Suprapubic skin (tissue), 4 donors: ENCODE measurements around the gene USP5. TPM values are rescaled to one million over a fixed set of nuclear protein-coding genes. Genes with fewer than 3 reads are reported as not detected.

Source experiments
- DNase-seq, 2 donors: peaks; one replicate each; pipeline ENCODE4 v3.0.0-alpha.2; 2019; ENCODE audit warnings: low spot score in 2 of 2
- H3K27ac ChIP-seq: fragments of 200-600 bp; sonication (generic); one replicate; pipeline ENCODE4 v1.5.1; 2019
- H3K27me3 ChIP-seq: fragments of 200-600 bp; sonication (generic); one replicate; pipeline ENCODE4 v1.5.1; 2019
- H3K36me3 ChIP-seq: fragments of 200-600 bp; sonication (generic); one replicate; pipeline ENCODE4 v1.5.1; 2019
- H3K4me1 ChIP-seq: fragments of 200-600 bp; sonication (generic); one replicate; pipeline ENCODE4 v1.5.1; 2019
- H3K4me3 ChIP-seq: fragments of 200-600 bp; sonication (generic); one replicate; pipeline ENCODE4 v1.5.1; 2019; ENCODE audit warnings: mild to moderate bottlenecking
- H3K9me3 ChIP-seq: fragments of 200-600 bp; sonication (generic); one replicate; pipeline ENCODE4 v1.5.1; 2019
- CTCF ChIP-seq, 2 donors: fragments of 200-600 bp in 1 of 2; fragments of 450-650 bp in 1 of 2; sonication (generic) in 1 of 2; IDR thresholded peaks; one replicate each; pipeline ENCODE4 v1.5.1; 2016 to 2019; ENCODE audit warnings: antibody characterized with exemption in 2 of 2, mild to moderate bottlenecking in 1 of 2, moderate library complexity in 1 of 2
- EP300 ChIP-seq: sonication (generic); formaldehyde crosslinking; IDR thresholded peaks from one replicate; pipeline ENCODE4 v1.6.1; 2017; ENCODE audit warnings: antibody characterized with exemption
- POLR2A ChIP-seq, 2 donors: fragments of 450-650 bp; IDR thresholded peaks; one replicate each; pipeline ENCODE4 v1.6.1; 2017; ENCODE audit warnings: antibody characterized with exemption in 2 of 2, mild to moderate bottlenecking in 2 of 2, moderate library complexity in 2 of 2
- POLR2AphosphoS5 ChIP-seq, 3 donors: sonication (generic); formaldehyde crosslinking; IDR thresholded peaks; one replicate each; pipeline ENCODE4 v1.6.1; 2017; ENCODE audit warnings: antibody characterized with exemption in 3 of 3
- WGBS: methylation state at CpG from one replicate; pipeline ENCODE4 v1.1.5; 2018; 5-methylcytosine and 5-hydroxymethylcytosine counted together
- total RNA-seq, 4 donors: library from RNA; depleted of rRNA; stranded (reverse); fragments of >200 nt; gene quantifications; one replicate each; pipeline ENCODE4 v1.1.0, GENCODE V29; 2016

USP5 gene
- total RNA-seq, 4 donors from 2014 or later, result 54.7 to 71.8 (median 68.9) TPM

GRCh38 chr12:6914246-6914946 is 62.4 kb downstream of the USP5 start, which contains the start of gene ENO2:
Gene ENO2 (plus strand): TSS chr12:6914580. CDS start chr12:6915833, 1,253 bp downstream.
- under 1% methylated on average over 29 of the region's 68 CpGs for WGBS
- Histone ChIP-seq H3K36me3 (no peaks in the 10 kb centered on the region), H3K4me1 (peaks cover 20% of the 10 kb centered on the region), H3K9me3 (no peaks in the 10 kb centered on the region), H3K27ac (peak within 1 kb of the TSS; percentile 77), H3K27me3 (no peaks in the 10 kb centered on the region), H3K4me3 (peak within 1 kb of the TSS; percentile 76)
- DNase-seq, result peak in 1 of 2 donors; percentile 89
- TF ChIP-seq POLR2AphosphoS5 (IDR thresholded peaks at IDR 0.05), result no peak
- TF ChIP-seq POLR2A (IDR thresholded peaks at IDR 0.05), result no peak
- no peak for TF ChIP-seq CTCF (IDR thresholded peaks at IDR 0.05)
- no peak for TF ChIP-seq EP300

GRCh38 chr12:6914947-6915788 is 63.2 kb downstream of the USP5 start:
- H3K4me3 ChIP-seq, result peak overlapping the region; percentile 76
- H3K4me1 ChIP-seq, result peaks cover 20% of the 10 kb centered on the region
- H3K9me3 ChIP-seq, result no peaks in the 10 kb centered on the region
- DNase-seq, result no peak
- no peaks in the 10 kb centered on the region for H3K27me3 ChIP-seq
- H3K27ac ChIP-seq, result peak overlapping the region; percentile 77
- TF ChIP-seq EP300 (no peak), CTCF (IDR thresholded peaks at IDR 0.05) (no peak), POLR2AphosphoS5 (IDR thresholded peaks at IDR 0.05) (no peak), POLR2A (IDR thresholded peaks at IDR 0.05) (no peak)
- WGBS, result 8% methylated on average over 26 of the region's 29 CpGs
- no peaks in the 10 kb centered on the region for H3K36me3 ChIP-seq

GRCh38 chr12:6915789-6916285 is 63.9 kb downstream of the USP5 start:
- Histone ChIP-seq H3K27me3 (no peaks in the 10 kb centered on the region), H3K27ac (no peak overlapping the region), H3K4me3 (no peak overlapping the region), H3K4me1 (peaks cover 20% of the 10 kb centered on the region), H3K36me3 (no peaks in the 10 kb centered on the region), H3K9me3 (no peaks in the 10 kb centered on the region)
- WGBS, result 37% methylated on average over 4 of the region's 14 CpGs
- no peak for TF ChIP-seq EP300
- no peak for TF ChIP-seq POLR2AphosphoS5 (IDR thresholded peaks at IDR 0.05)
- no peak for TF ChIP-seq POLR2A (IDR thresholded peaks at IDR 0.05)
- DNase-seq, result no peak

Other genes starting within 250 kb of the USP5 start
- 100 to 1,000 TPM; 191 to 258 (median 206) TPM for gene CHD4, start 244.8 kb upstream of the USP5 start, total RNA-seq
- 10 to 100 TPM in 1 of 4 donors, 1 to 10 TPM in 3; 5.8 to 15.0 (median 8.8) TPM for gene LPAR5, start 216.2 kb upstream of the USP5 start, total RNA-seq
- 1 to 10 TPM in 3 of 4 donors, under 1 TPM in 1; 0.86 to 9.3 (median 1.6) TPM for gene ACRBP, start 204.7 kb upstream of the USP5 start, total RNA-seq
- 10 to 100 TPM; 53.2 to 85.0 (median 70.6) TPM for gene ING4, start 189.0 kb upstream of the USP5 start, total RNA-seq
- gene ZNF384, start 162.8 kb upstream of the USP5 start, total RNA-seq, result 10 to 100 TPM; 34.5 to 72.0 (median 42.2) TPM
- not detected for gene PIANP, start 151.3 kb upstream of the USP5 start, total RNA-seq
- gene COPS7A, start 128.1 kb upstream of the USP5 start, total RNA-seq, result 10 to 100 TPM; 50.2 to 70.7 (median 66.6) TPM
- gene MLF2, start 99.0 kb upstream of the USP5 start, total RNA-seq, result 100 to 1,000 TPM; 147 to 195 (median 180) TPM
- 100 to 1,000 TPM in 2 of 4 donors, 10 to 100 TPM in 2; 91.2 to 128 (median 99.8) TPM for gene PTMS, start 85.8 kb upstream of the USP5 start, total RNA-seq
- 1 to 10 TPM in 1 of 4 donors, under 1 TPM in 1, not detected in 2; 0.60 to 1.4 TPM for gene LAG3, start 79.6 kb upstream of the USP5 start, total RNA-seq
- gene CD4, start 62.6 kb upstream of the USP5 start, total RNA-seq, result 1 to 10 TPM; 2.5 to 5.4 (median 3.9) TPM
- 1 to 10 TPM in 2 of 4 donors, under 1 TPM in 2; 0.47 to 2.1 (median 1.0) TPM for gene GPR162, start 30.3 kb upstream of the USP5 start, total RNA-seq
- 10 to 100 TPM in 3 of 4 donors, 1 to 10 TPM in 1; 5.0 to 30.5 (median 14.3) TPM for gene P3H3, start 23.7 kb upstream of the USP5 start, total RNA-seq
- 1 to 10 TPM in 2 of 4 donors, under 1 TPM in 1, not detected in 1; 0.72 to 1.5 (median 1.4) TPM for gene GNB3, start 11.2 kb upstream of the USP5 start, total RNA-seq
- 1 to 10 TPM; 4.8 to 8.9 (median 5.9) TPM for gene CDCA3, start 864 bp upstream of the USP5 start, total RNA-seq
- gene TPI1, start 15.4 kb downstream of the USP5 start, total RNA-seq, result 100 to 1,000 TPM; 185 to 498 (median 405) TPM
- 10 to 100 TPM in 1 of 4 donors, 1 to 10 TPM in 3; 3.0 to 16.5 (median 7.5) TPM for gene SPSB2, start 21.2 kb downstream of the USP5 start, total RNA-seq
- gene LRRC23, start 52.7 kb downstream of the USP5 start, total RNA-seq, result 10 to 100 TPM in 2 of 4 donors, 1 to 10 TPM in 2; 4.3 to 15.8 (median 8.5) TPM
- gene ENO2, start 62.4 kb downstream of the USP5 start, total RNA-seq, result 10 to 100 TPM in 1 of 4 donors, 1 to 10 TPM in 3; 1.3 to 15.4 (median 6.9) TPM
- 100 to 1,000 TPM in 1 of 4 donors, 10 to 100 TPM in 3; 58.4 to 137 (median 67.7) TPM for gene ATN1, start 75.8 kb downstream of the USP5 start, total RNA-seq
- not detected for gene RNU7-1, start 91.7 kb downstream of the USP5 start, total RNA-seq
- gene C12orf57, start 91.9 kb downstream of the USP5 start, total RNA-seq, result 100 to 1,000 TPM; 251 to 495 (median 436) TPM
- 10 to 100 TPM; 18.5 to 59.1 (median 39.4) TPM for gene PTPN6, start 99.2 kb downstream of the USP5 start, total RNA-seq
- 100 to 1,000 TPM; 161 to 232 (median 207) TPM for gene PHB2, start 118.5 kb downstream of the USP5 start, total RNA-seq
- 10 to 100 TPM; 12.3 to 27.0 (median 22.1) TPM for gene EMG1, start 118.8 kb downstream of the USP5 start, total RNA-seq
- 10 to 100 TPM; 51.3 to 79.3 (median 56.8) TPM for gene LPCAT3, start 166.3 kb downstream of the USP5 start, total RNA-seq
- 10 to 100 TPM; 62.6 to 99.6 (median 65.6) TPM for gene C1S, start 208.6 kb downstream of the USP5 start, total RNA-seq
- 100 to 1,000 TPM in 2 of 4 donors, 10 to 100 TPM in 2; 70.2 to 166 (median 95.4) TPM for gene C1R, start 240.3 kb downstream of the USP5 start, total RNA-seq